PC-3 (cell line): ENCODE results near the gene CCDC13. TPM values are rescaled to one million over a fixed set of nuclear protein-coding genes. Genes with fewer than 3 reads are reported as not detected.
A peak's percentile ranks its signal among the peaks of the same experiment; 100 is the strongest.

ENCODE experiments used
- ATAC-seq: fragments of 200-7000 bp; cut with Tn5 transposase; 2 replicates; pipeline ENCODE4 v1.9.1; 2020; ENCODE audit warnings: mild to moderate bottlenecking, moderate library complexity
- BruUV-seq: library from RNA; stranded (reverse); fragments of 400-500 nt; replicated peaks from 2 replicates; lab custom pipeline; 2021; lab: Mats Ljungman, UMichigan
- CTCF ChIA-PET: fragments of 300-600 bp; sonication (Branson Sonifier 250); formaldehyde crosslinking; loops from one replicate; lab custom pipeline; 2022; ENCODE audit warnings: antibody characterized with exemption; lab: Charles Lee
- POLR2A ChIA-PET: fragments of 300-600 bp; sonication (Branson Sonifier 250); formaldehyde crosslinking; loops from one replicate; lab custom pipeline; 2022; ENCODE audit warnings: antibody characterized with exemption; ENCODE audit not compliant: unreplicated experiment; lab: Charles Lee
- DNase-seq: peaks from one replicate; pipeline ENCODE4 v3.0.0-alpha.2; 2015
- H2AFZ ChIP-seq: fragments of 300-600 bp; sonication (generic); 2 replicates; pipeline ENCODE4 v1.6.0; 2016; ENCODE audit warnings: antibody characterized with exemption, low read length
- H3F3A ChIP-seq: fragments of 300-600 bp; sonication (generic); one replicate; pipeline ENCODE4 v1.6.0; 2017; ENCODE audit warnings: antibody characterized with exemption, low read length, control low read depth, mild to moderate bottlenecking; ENCODE audit not compliant: unreplicated experiment
- H3K27ac ChIP-seq: fragments of 300-600 bp; sonication (generic); 2 replicates; pipeline ENCODE4 v1.5.1; 2016; ENCODE audit warnings: mild to moderate bottlenecking, low read length
- H3K27me3 ChIP-seq: fragments of 300-600 bp; sonication (generic); 2 replicates; pipeline ENCODE4 v1.6.1; 2016; ENCODE audit warnings: low read length, mixed read lengths
- H3K36me3 ChIP-seq: fragments of 300-600 bp; sonication (generic); 2 replicates; pipeline ENCODE4 v1.6.1; 2016; ENCODE audit warnings: low read depth, mixed run types, low read length, mixed read lengths
- H3K4me1 ChIP-seq: fragments of 300-600 bp; sonication (generic); 2 replicates; pipeline ENCODE4 v1.5.1; 2016; ENCODE audit warnings: low read length; ENCODE audit not compliant: insufficient read depth
- H3K4me2 ChIP-seq: fragments of 300-600 bp; sonication (generic); 2 replicates; pipeline ENCODE4 v1.6.0; 2016; ENCODE audit warnings: low read length
- H3K4me3 ChIP-seq: fragments of 300-600 bp; sonication (generic); 2 replicates; pipeline ENCODE4 v1.5.1; 2016; ENCODE audit warnings: mild to moderate bottlenecking, low read length, mixed read lengths
- H3K79me2 ChIP-seq: fragments of 300-600 bp; sonication (generic); 2 replicates; pipeline ENCODE4 v1.6.1; 2017; ENCODE audit warnings: low read length, mixed read lengths
- H3K9ac ChIP-seq: fragments of 300-600 bp; sonication (generic); 2 replicates; pipeline ENCODE4 v1.6.0; 2016; ENCODE audit warnings: mild to moderate bottlenecking, low read length
- H3K9me2 ChIP-seq: fragments of 300-600 bp; sonication (generic); replicated peaks from 2 replicates; pipeline ENCODE4 v1.6.1; 2016; ENCODE audit warnings: mixed run types, low read length, mixed read lengths
- H3K9me3 ChIP-seq: fragments of 300-600 bp; sonication (generic); 2 replicates; pipeline ENCODE4 v1.6.1; 2016; ENCODE audit warnings: low read length, mixed read lengths
- H4K20me1 ChIP-seq: fragments of 300-600 bp; sonication (generic); 2 replicates; pipeline ENCODE4 v1.6.1; 2016; ENCODE audit warnings: low read length, mixed read lengths
- CTCF ChIP-seq: fragments of 300-600 bp; sonication (generic); conservative IDR thresholded peaks from 2 replicates; pipeline ENCODE4 v1.5.1; 2017; ENCODE audit warnings: antibody characterized with exemption, low read depth, mild to moderate bottlenecking, low read length
- EZH2 ChIP-seq: fragments of 300-600 bp; sonication (generic); IDR thresholded peaks from one replicate; pipeline ENCODE4 v1.6.1; 2017; ENCODE audit warnings: antibody characterized with exemption, mild to moderate bottlenecking, low read length; ENCODE audit not compliant: unreplicated experiment
- EZH2phosphoT487 ChIP-seq: fragments of 300-600 bp; sonication (generic); IDR thresholded peaks from 2 replicates; pipeline ENCODE4 v1.6.1; 2018; ENCODE audit warnings: mild to moderate bottlenecking, antibody characterized with exemption, low read length, borderline replicate concordance
- intact Hi-C: fragments of 100-400 bp; cut with micrococcal nuclease; formaldehyde crosslinking; loops from 2 replicates; pipeline ENCODE4 v1.9.0; 2023
- total RNA-seq: library from RNA; depleted of rRNA; stranded (reverse); fragments of >200 nt; gene quantifications from 2 replicates; pipeline ENCODE4 v1.2.3, GENCODE V29; 2014

The CCDC13 gene
- total RNA-seq, 1 experiment from 2014 or later = 0.47 TPM

- DNase-seq (no peak), ATAC-seq (peak; percentile 53)
- Histone ChIP-seq H3K4me3 (no peak overlapping the region), H3F3A (no peaks in the 10 kb centered on the region), H3K9me3 (no peaks in the 10 kb centered on the region), H3K9ac (no peak overlapping the region), H2AFZ (no peak overlapping the region), H3K4me2 (no peak overlapping the region), H4K20me1 (no peaks in the 10 kb centered on the region), H3K79me2 (peaks cover 35% of the 10 kb centered on the region), H3K9me2 (no peaks in the 10 kb centered on the region), H3K27me3 (no peaks in the 10 kb centered on the region), H3K36me3 (peaks cover 28% of the 10 kb centered on the region), H3K27ac (no peak overlapping the region), H3K4me1 (no peaks in the 10 kb centered on the region)
- BruUV-seq = no TSS peak
- intact Hi-C loops = no loop called here
- ChIA-PET CTCF (no interaction called here), POLR2A (no interaction called here)
- TF ChIP-seq EZH2phosphoT487 = no peak
- TF ChIP-seq CTCF = no peak
- TF ChIP-seq EZH2 = no peak
Measured at GRCh38 chr3:42790714-42791229, 17.7 kb upstream of the CCDC13 start.

- POLR2A ChIA-PET = no interaction called here
Measured at GRCh38 chr3:42786631-42787030, 13.6 kb upstream of the CCDC13 start.

More at GRCh38 chr3:42786631-42787030, 13.6 kb upstream of the CCDC13 start:
- H3K4me2 ChIP-seq = no peak overlapping the region
- no peaks in the 10 kb centered on the region for H3K9me2 ChIP-seq
- TF ChIP-seq EZH2 = no peak
- no peak for TF ChIP-seq CTCF
- TF ChIP-seq EZH2phosphoT487 = no peak
- no peaks in the 10 kb centered on the region for H4K20me1 ChIP-seq
- H3K27me3 ChIP-seq = no peaks in the 10 kb centered on the region
- H3K27ac ChIP-seq = no peak overlapping the region
- no peak overlapping the region for H3K9ac ChIP-seq
- no peaks in the 10 kb centered on the region for H3F3A ChIP-seq
- intact Hi-C loops = no loop called here
- DNase-seq (no peak), ATAC-seq (no peak)
- H2AFZ ChIP-seq = no peak overlapping the region
- no peak overlapping the region for H3K4me3 ChIP-seq
- CTCF ChIA-PET = no interaction called here
- no peaks in the 10 kb centered on the region for H3K4me1 ChIP-seq
- H3K36me3 ChIP-seq = peaks cover 38% of the 10 kb centered on the region
- H3K79me2 ChIP-seq = peaks cover 17% of the 10 kb centered on the region
- no peaks in the 10 kb centered on the region for H3K9me3 ChIP-seq
- no TSS peak for BruUV-seq
